B cell (primary cell): ENCODE measurements around the gene MSH3.

Experiments used
- EZH2 ChIP-seq: IDR thresholded peaks from 2 replicates; pipeline ENCODE4 v1.6.1; 2012; ENCODE audit warnings: borderline replicate concordance, low read depth, mild to moderate bottlenecking, moderate library complexity, low read length; ENCODE audit not compliant: insufficient read depth, poor library complexity, severe bottlenecking
- TF ChIP-seq, protein P1 (sequence below): fragments of 200-600 bp; IDR thresholded peaks from one replicate; pipeline ENCODE4 v1.8.0; 2022; ENCODE audit warnings: antibody characterized with exemption, mild to moderate bottlenecking

DNA sequence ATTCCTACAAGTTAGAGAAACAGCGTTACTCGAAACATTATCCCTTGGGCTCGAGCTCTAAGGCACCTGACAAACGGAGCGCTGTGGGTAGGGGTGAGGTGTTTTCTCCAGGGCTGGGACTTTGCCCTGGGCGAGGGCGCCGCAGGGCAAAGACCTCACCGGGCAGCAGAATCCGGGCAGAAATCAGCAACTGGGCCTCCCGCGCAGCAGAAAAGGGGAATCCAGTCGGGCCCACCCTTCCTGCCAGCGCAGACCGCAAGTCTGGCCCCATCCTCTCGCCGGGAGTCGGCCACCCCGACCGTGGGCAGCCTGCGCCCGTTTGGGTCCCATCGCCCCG is 430 bp upstream of the MSH3 start:
- no peak for TF ChIP-seq EZH2
- TF ChIP-seq, protein P1, sequence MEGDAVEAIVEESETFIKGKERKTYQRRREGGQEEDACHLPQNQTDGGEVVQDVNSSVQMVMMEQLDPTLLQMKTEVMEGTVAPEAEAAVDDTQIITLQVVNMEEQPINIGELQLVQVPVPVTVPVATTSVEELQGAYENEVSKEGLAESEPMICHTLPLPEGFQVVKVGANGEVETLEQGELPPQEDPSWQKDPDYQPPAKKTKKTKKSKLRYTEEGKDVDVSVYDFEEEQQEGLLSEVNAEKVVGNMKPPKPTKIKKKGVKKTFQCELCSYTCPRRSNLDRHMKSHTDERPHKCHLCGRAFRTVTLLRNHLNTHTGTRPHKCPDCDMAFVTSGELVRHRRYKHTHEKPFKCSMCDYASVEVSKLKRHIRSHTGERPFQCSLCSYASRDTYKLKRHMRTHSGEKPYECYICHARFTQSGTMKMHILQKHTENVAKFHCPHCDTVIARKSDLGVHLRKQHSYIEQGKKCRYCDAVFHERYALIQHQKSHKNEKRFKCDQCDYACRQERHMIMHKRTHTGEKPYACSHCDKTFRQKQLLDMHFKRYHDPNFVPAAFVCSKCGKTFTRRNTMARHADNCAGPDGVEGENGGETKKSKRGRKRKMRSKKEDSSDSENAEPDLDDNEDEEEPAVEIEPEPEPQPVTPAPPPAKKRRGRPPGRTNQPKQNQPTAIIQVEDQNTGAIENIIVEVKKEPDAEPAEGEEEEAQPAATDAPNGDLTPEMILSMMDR, result no peak
